ENCODE results near the gene DHX30. TPM values are rescaled to one million over a fixed set of nuclear protein-coding genes. Genes with fewer than 3 reads are reported as not detected.
"Not testable (repeated sequence)": the region's sequence is repeated elsewhere in the genome, so short reads cannot be mapped to it uniquely, and the experiment has no call there.

DHX30 gene
- total RNA-seq, 1 donor from 2014 or later, result 70.9 TPM

- peaks cover 14% of the 10 kb centered on the region for H3K36me3 ChIP-seq
- H3K27me3 Mint-ChIP-seq (ENCODE audit: insufficient read depth, low read depth), result peaks cover 2% of the 10 kb centered on the region
- H3K9ac ChIP-seq, result peak overlapping the region; percentile 91
- H3K4me2 ChIP-seq, result peak overlapping the region; percentile 91
- peaks cover 22% of the 10 kb centered on the region for H3F3A ChIP-seq (ENCODE audit: low read depth)
- no peak for TF ChIP-seq EZH2phosphoT487 (IDR thresholded peaks at IDR 0.05)
- peak; percentile 86 for TF ChIP-seq CTCF (IDR thresholded peaks at IDR 0.05)
- peak; percentile 51 for TF ChIP-seq EZH2 (IDR thresholded peaks at IDR 0.05)
- H4K20me1 ChIP-seq (ENCODE audit: low read depth), result peaks cover 24% of the 10 kb centered on the region
- H3K4me3 ChIP-seq, result peak overlapping the region; percentile 88
- peak overlapping the region; percentile 95 for H3K4me3 Mint-ChIP-seq
- H3K9me3 ChIP-seq (ENCODE audit: low read depth), result no peaks in the 10 kb centered on the region
- H3K4me1 Mint-ChIP-seq, result peaks cover 20% of the 10 kb centered on the region
- no peaks in the 10 kb centered on the region for H3K9me3 Mint-ChIP-seq
- H2AFZ ChIP-seq (replicated peaks), result peak overlapping the region; percentile 86
- H3K4me1 ChIP-seq, result peaks cover 10% of the 10 kb centered on the region
- H3K27ac Mint-ChIP-seq, result peak overlapping the region; percentile 90
- peaks cover 34% of the 10 kb centered on the region for H3K79me2 ChIP-seq (ENCODE audit: low read depth)
- peaks cover 21% of the 10 kb centered on the region for H3K36me3 Mint-ChIP-seq
- peak; percentile 95 for DNase-seq (ENCODE audit: low spot score)
- peak overlapping the region; percentile 62 for H3K27ac ChIP-seq
- H3K27me3 ChIP-seq, result no peaks in the 10 kb centered on the region
These were observed 21.9 kb downstream of the DHX30 start for GRCh38 chr3:47824541-47825473.

GRCh38 chr3:47825590-47825989, 22.7 kb downstream of the DHX30 start:
- Mint-ChIP-seq H3K36me3 (peaks cover 20% of the 10 kb centered on the region), H3K27me3 (ENCODE audit: insufficient read depth, low read depth) (peaks cover 2% of the 10 kb centered on the region), H3K4me3 (peak overlapping the region; percentile 95), H3K9me3 (no peaks in the 10 kb centered on the region), H3K4me1 (peaks cover 20% of the 10 kb centered on the region), H3K27ac (peak overlapping the region; percentile 46)
- Histone ChIP-seq H3K4me1 (peaks cover 10% of the 10 kb centered on the region), H3K27me3 (no peaks in the 10 kb centered on the region), H2AFZ (replicated peaks) (no peak overlapping the region), H3K4me2 (peak overlapping the region; percentile 91), H3K4me3 (peak overlapping the region; percentile 88), H3K36me3 (peaks cover 14% of the 10 kb centered on the region), H3K9ac (peak overlapping the region; percentile 91), H3K79me2 (ENCODE audit: low read depth) (peaks cover 34% of the 10 kb centered on the region), H3K9me3 (ENCODE audit: low read depth) (no peaks in the 10 kb centered on the region), H3K27ac (no peak overlapping the region), H3F3A (ENCODE audit: low read depth) (peaks cover 22% of the 10 kb centered on the region), H4K20me1 (ENCODE audit: low read depth) (peaks cover 24% of the 10 kb centered on the region)
- DNase-seq (ENCODE audit: low spot score), result no peak
- TF ChIP-seq EZH2 (IDR thresholded peaks at IDR 0.05), result no peak
- TF ChIP-seq EZH2phosphoT487 (IDR thresholded peaks at IDR 0.05), result no peak
- no peak for TF ChIP-seq CTCF (IDR thresholded peaks at IDR 0.05)

GRCh38 chr3:47829482-47829881, 26.5 kb downstream of the DHX30 start:
- not testable (repeated sequence) for H3K4me3 ChIP-seq; H3K27ac ChIP-seq; H3K9me3 Mint-ChIP-seq; H3K4me3 Mint-ChIP-seq; H3K9ac ChIP-seq; DNase-seq (ENCODE audit: low spot score); H3K27me3 ChIP-seq; H3K9me3 ChIP-seq (ENCODE audit: low read depth); H3K27ac Mint-ChIP-seq; H2AFZ ChIP-seq (replicated peaks); H3K27me3 Mint-ChIP-seq (ENCODE audit: insufficient read depth, low read depth); H3K4me1 ChIP-seq; H3K4me2 ChIP-seq
- peaks cover 34% of the 10 kb centered on the region for H3K79me2 ChIP-seq (ENCODE audit: low read depth)
- H3K4me1 Mint-ChIP-seq, result peaks cover 16% of the 10 kb centered on the region
- H3K36me3 ChIP-seq, result peaks cover 19% of the 10 kb centered on the region
- H3K36me3 Mint-ChIP-seq, result peaks cover 28% of the 10 kb centered on the region
- peaks cover 23% of the 10 kb centered on the region for H4K20me1 ChIP-seq (ENCODE audit: low read depth)
- peaks cover 19% of the 10 kb centered on the region for H3F3A ChIP-seq (ENCODE audit: low read depth)

- H3K36me3 Mint-ChIP-seq, result peaks cover 35% of the 10 kb centered on the region
- Histone ChIP-seq H3K36me3 (peaks cover 8% of the 10 kb centered on the region), H3K9me3 (ENCODE audit: low read depth) (no peaks in the 10 kb centered on the region), H3K9ac (no peak overlapping the region), H3F3A (ENCODE audit: low read depth) (peaks cover 37% of the 10 kb centered on the region), H3K27ac (peak overlapping the region; percentile 41), H3K79me2 (ENCODE audit: low read depth) (peaks cover 33% of the 10 kb centered on the region), H4K20me1 (ENCODE audit: low read depth) (peaks cover 41% of the 10 kb centered on the region), H3K4me1 (no peaks in the 10 kb centered on the region), H3K4me3 (no peak overlapping the region), H2AFZ (replicated peaks) (no peak overlapping the region), H3K27me3 (no peaks in the 10 kb centered on the region), H3K4me2 (no peak overlapping the region)
- TF ChIP-seq CTCF (IDR thresholded peaks at IDR 0.05) (no peak), EZH2phosphoT487 (IDR thresholded peaks at IDR 0.05) (no peak), EZH2 (IDR thresholded peaks at IDR 0.05) (no peak)
- H3K4me3 Mint-ChIP-seq, result no peak overlapping the region
- no peaks in the 10 kb centered on the region for H3K9me3 Mint-ChIP-seq
- peak overlapping the region; percentile 66 for H3K27ac Mint-ChIP-seq
- no peak for DNase-seq (ENCODE audit: low spot score)
- H3K27me3 Mint-ChIP-seq (ENCODE audit: insufficient read depth, low read depth), result no peaks in the 10 kb centered on the region
- no peaks in the 10 kb centered on the region for H3K4me1 Mint-ChIP-seq
These were observed 34.0 kb downstream of the DHX30 start for GRCh38 chr3:47836986-47837385.

Measured in neural progenitor cell (in vitro differentiated cells).